ENCODE results near the gene RASGRF1. TPM values are rescaled to one million over a fixed set of nuclear protein-coding genes. Genes with fewer than 3 reads are reported as not detected.
A peak's percentile ranks its signal among the peaks of the same experiment; 100 is the strongest.

RASGRF1 gene
- total RNA-seq, 4 donors from 2014 or later: not detected

DNA sequence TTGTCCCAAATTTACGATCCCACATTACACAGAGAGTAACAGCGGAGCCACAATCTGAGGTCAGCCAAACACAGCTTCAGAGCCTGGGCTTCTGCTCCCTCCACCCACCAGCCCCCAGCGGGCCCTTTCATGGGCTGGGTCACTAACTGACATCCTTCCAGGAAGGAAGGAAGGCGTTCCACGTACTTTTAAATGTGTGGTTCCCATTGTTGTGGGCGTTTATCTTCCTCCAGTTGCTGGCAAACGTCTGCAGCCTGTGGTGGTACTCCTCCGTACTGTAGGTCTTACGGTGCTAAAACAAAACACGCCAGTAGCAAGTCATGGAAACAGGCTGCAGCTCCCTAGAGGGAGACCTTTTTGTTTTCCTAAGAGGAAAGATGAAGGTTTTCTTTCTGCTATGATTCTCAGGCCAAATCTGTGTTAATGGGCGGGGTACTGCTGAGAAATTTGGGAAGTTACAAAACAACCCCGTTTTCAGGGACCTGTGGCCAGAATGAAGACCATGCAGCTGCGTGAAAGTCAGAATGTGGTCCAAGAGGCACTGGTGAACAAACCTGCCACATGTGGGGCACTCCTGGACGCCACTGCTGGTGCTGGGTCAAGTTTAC is 153.3 kb downstream of the RASGRF1 start:
- H3K9me3 ChIP-seq: no peaks in the 10 kb centered on the region
- TF ChIP-seq CTCF (IDR thresholded peaks at IDR 0.05 in 4 of 5, conservative IDR thresholded peaks at IDR 0.05 in 1 of 5) (no peak), POLR2A (IDR thresholded peaks at IDR 0.05) (peak in 1 of 2 donors; percentile 8)
- no peaks in the 10 kb centered on the region for H3K36me3 ChIP-seq
- peaks cover 0 to 15% of the 10 kb centered on the region in 2 donors for H3K4me1 ChIP-seq
- peak overlapping the region; percentile 3 to 51 (median 30) for H3K27ac ChIP-seq
- H3K27me3 ChIP-seq: no peaks in the 10 kb centered on the region
- peak overlapping the region in 1 of 4 donors; percentile 6 for H3K4me3 ChIP-seq
- in situ Hi-C loops (cut with MboI; ENCODE audit: low sequenced_read_pairs in 4 of 4): no loop called here
- peak in 1 of 2 donors; percentile 25 for DNase-seq
- intact Hi-C loops (cut with DNase I; ENCODE audit: low total_unique reads): no loop called here
- peak; percentile 38 to 49 for ATAC-seq

GRCh38 chr15:78934655-78935023 is 155.9 kb downstream of the RASGRF1 start:
- DNase-seq: no peak
- peak overlapping the region in 1 of 4 donors; percentile 31 for H3K27ac ChIP-seq
- TF ChIP-seq POLR2A (IDR thresholded peaks at IDR 0.05): no peak
- TF ChIP-seq CTCF (IDR thresholded peaks at IDR 0.05 in 4 of 5, conservative IDR thresholded peaks at IDR 0.05 in 1 of 5): no peak
- in situ Hi-C loops (cut with MboI; ENCODE audit: low sequenced_read_pairs in 4 of 4) (no loop called here), intact Hi-C loops (cut with DNase I; ENCODE audit: low total_unique reads) (no loop called here)
- no peaks in the 10 kb centered on the region for H3K9me3 ChIP-seq
- H3K36me3 ChIP-seq: no peaks in the 10 kb centered on the region
- no peak for ATAC-seq
- no peak overlapping the region for H3K4me3 ChIP-seq
- no peaks in the 10 kb centered on the region for H3K27me3 ChIP-seq
- H3K4me1 ChIP-seq: peaks cover 12 to 27% of the 10 kb centered on the region in 2 donors

DNA sequence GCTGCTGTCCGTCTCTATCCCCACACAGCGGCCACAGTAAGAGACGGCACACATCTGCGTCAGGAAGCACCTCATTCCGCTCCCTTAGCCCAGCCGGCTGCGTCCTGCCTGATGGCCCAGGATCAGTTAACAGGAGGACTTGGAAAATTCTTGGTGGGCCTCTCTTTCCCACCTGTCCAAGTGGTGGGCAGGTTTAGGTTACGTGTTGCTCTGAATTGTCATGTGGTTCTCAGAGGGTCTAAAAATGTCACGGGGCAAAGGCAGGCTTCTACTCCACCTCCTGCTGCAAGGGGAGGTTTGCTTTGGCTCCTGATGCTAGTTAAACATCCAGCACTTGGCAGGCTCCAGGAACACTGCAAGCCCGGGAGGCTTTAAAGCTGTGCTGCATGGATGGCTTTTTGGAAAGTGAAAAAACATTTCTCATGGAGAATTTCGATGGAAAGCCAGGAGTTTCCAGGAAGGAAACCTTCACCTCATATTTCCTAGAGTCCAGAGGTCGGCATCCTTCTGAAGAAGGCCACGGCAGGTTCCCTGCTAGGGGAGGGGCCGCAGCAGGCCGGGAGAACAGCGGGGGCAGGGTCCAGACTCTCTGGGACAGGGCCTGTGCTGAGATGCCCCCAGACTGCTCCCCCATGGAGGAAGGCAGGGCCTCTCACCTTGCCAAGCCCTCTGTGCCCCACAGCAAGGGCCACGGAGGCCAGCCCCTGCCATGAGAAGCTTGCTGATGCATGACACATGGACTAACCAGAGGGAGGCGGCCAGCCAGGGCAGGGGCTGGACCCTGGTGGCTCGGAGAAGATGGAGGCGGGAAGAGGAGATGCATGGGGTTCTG is 156.5 kb downstream of the RASGRF1 start:
- DNase-seq: no peak
- TF ChIP-seq CTCF (IDR thresholded peaks at IDR 0.05 in 4 of 5, conservative IDR thresholded peaks at IDR 0.05 in 1 of 5) (no peak), POLR2A (IDR thresholded peaks at IDR 0.05) (no peak)

DNA sequence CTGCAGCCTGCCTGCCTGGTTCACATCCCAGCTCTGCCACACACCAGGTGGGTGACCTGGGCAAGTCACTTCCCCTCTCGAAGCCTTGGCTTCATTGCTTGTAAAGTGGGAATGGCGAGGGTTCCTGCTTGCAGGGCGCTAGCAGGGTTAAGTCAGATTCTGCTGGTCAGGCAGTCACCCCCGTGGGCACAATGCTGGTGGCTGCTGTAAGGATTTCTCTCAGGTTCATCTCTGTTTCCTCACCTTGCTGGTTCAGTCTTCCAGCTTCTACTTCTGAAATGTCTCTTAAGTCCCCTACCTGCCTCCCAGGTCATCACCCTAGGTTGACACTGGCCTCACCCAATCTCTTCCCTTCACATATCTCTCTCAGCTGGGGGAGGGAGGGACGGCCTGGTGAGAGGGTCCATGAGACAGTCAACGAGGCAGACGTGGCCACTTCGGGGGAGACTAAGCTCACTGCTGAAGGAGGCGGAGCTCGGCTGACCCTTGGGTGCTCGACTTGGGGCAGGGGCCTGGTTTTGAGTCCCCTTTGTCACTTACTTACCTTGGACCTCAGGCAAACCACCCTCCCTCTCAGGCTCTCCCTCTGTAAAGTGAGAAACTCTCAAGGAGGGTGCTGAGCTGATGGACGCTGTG is 157.3 kb downstream of the RASGRF1 start:
- TF ChIP-seq CTCF (IDR thresholded peaks at IDR 0.05 in 4 of 5, conservative IDR thresholded peaks at IDR 0.05 in 1 of 5) (no peak), POLR2A (IDR thresholded peaks at IDR 0.05) (no peak)
- no peak overlapping the region for H3K4me3 ChIP-seq
- in situ Hi-C loops (cut with MboI; ENCODE audit: low sequenced_read_pairs in 4 of 4): no loop called here
- no peak overlapping the region for H3K27ac ChIP-seq
- H3K27me3 ChIP-seq: no peaks in the 10 kb centered on the region
- intact Hi-C loops (cut with DNase I; ENCODE audit: low total_unique reads): no loop called here
- peaks cover 12 to 25% of the 10 kb centered on the region in 2 donors for H3K4me1 ChIP-seq
- no peak for DNase-seq
- no peaks in the 10 kb centered on the region for H3K36me3 ChIP-seq
- H3K9me3 ChIP-seq: no peaks in the 10 kb centered on the region
- no peak for ATAC-seq

More for the DNA sequence above, 156.5 kb downstream of the RASGRF1 start:
- Histone ChIP-seq H3K27me3 (no peaks in the 10 kb centered on the region), H3K4me3 (no peak overlapping the region), H3K4me1 (peaks cover 12 to 27% of the 10 kb centered on the region in 2 donors), H3K27ac (peak overlapping the region in 1 of 4 donors; percentile 31), H3K9me3 (no peaks in the 10 kb centered on the region), H3K36me3 (no peaks in the 10 kb centered on the region)
- intact Hi-C loops (cut with DNase I; ENCODE audit: low total_unique reads): no loop called here
- ATAC-seq: no peak
- in situ Hi-C loops (cut with MboI; ENCODE audit: low sequenced_read_pairs in 4 of 4): no loop called here
